HL-60/S4 (cell line): ENCODE measurements around the gene TMEM81.

Source experiments
- in situ Hi-C: fragments of 300-500 bp; cut with MboI; formaldehyde crosslinking; loops from 2 replicates; pipeline ENCODE4 v1.14.3; 2022; ENCODE audit warnings: low sequenced_read_pairs

TMEM81 gene

GRCh38 chr1:205061227-205061626 lies 23.0 kb downstream of the TMEM81 start:
- in situ Hi-C loops, result no loop called here

- in situ Hi-C loops, result no loop called here
These were observed 23.5 kb downstream of the TMEM81 start for GRCh38 chr1:205060746-205061145.

- in situ Hi-C loops, result no loop called here
These were observed 24.6 kb downstream of the TMEM81 start for GRCh38 chr1:205059660-205060059.

- in situ Hi-C loops, result no loop called here
These were observed 25.4 kb downstream of the TMEM81 start for GRCh38 chr1:205058853-205059252.

GRCh38 chr1:205057808-205058575 lies 26.3 kb downstream of the TMEM81 start:
- in situ Hi-C loops, result no loop called here

GRCh38 chr1:205056956-205057568 lies 27.2 kb downstream of the TMEM81 start:
- in situ Hi-C loops, result no loop called here

GRCh38 chr1:205056188-205056611 lies 28.1 kb downstream of the TMEM81 start:
- in situ Hi-C loops, result no loop called here

- in situ Hi-C loops, result no loop called here
These were observed 30.2 kb downstream of the TMEM81 start for GRCh38 chr1:205054013-205054412.

- in situ Hi-C loops, result no loop called here
These were observed 31.0 kb downstream of the TMEM81 start for GRCh38 chr1:205053296-205053695.

GRCh38 chr1:205052690-205053089 lies 31.6 kb downstream of the TMEM81 start:
- in situ Hi-C loops, result no loop called here

- in situ Hi-C loops, result no loop called here
These were observed 34.8 kb downstream of the TMEM81 start for GRCh38 chr1:205049479-205049878.

- in situ Hi-C loops, result no loop called here
These were observed 35.9 kb downstream of the TMEM81 start for GRCh38 chr1:205048382-205048781.

- in situ Hi-C loops, result no loop called here
These were observed 36.5 kb downstream of the TMEM81 start for GRCh38 chr1:205047764-205048231.

GRCh38 chr1:205046870-205047269 lies 37.4 kb downstream of the TMEM81 start:
- in situ Hi-C loops, result no loop called here

GRCh38 chr1:205045146-205045545 lies 39.1 kb downstream of the TMEM81 start:
- in situ Hi-C loops, result no loop called here

- in situ Hi-C loops, result no loop called here
These were observed 39.5 kb downstream of the TMEM81 start for GRCh38 chr1:205044741-205045140.

- in situ Hi-C loops, result no loop called here
These were observed 40.4 kb downstream of the TMEM81 start for GRCh38 chr1:205043866-205044265.

- in situ Hi-C loops, result no loop called here
These were observed 41.1 kb downstream of the TMEM81 start, which contains the start of gene CNTN2 for GRCh38 chr1:205042911-205043806. CNTN2 (plus strand) TSS chr1:205043212; CDS start chr1:205053186, 9,974 bp downstream.

GRCh38 chr1:205041998-205042910 lies 42.0 kb downstream of the TMEM81 start:
- in situ Hi-C loops, result no loop called here
